Measurements from ENCODE around the gene BCAR3.
"Not testable (repeated sequence)": the region's sequence is repeated elsewhere in the genome, so short reads cannot be mapped to it uniquely, and the experiment has no call there.

The BCAR3 gene

GRCh38 chr1:93593854-93594602 lies 87.6 kb downstream of the BCAR3 start:
- no peak for DNase-seq

GRCh38 chr1:93592551-93592949 lies 89.1 kb downstream of the BCAR3 start:
- no peak for DNase-seq

- DNase-seq, result peak; percentile 10
These were observed 89.7 kb downstream of the BCAR3 start for GRCh38 chr1:93591676-93592550.

- not testable (repeated sequence) for DNase-seq
These were observed 90.4 kb downstream of the BCAR3 start for GRCh38 chr1:93591291-93591675.

GRCh38 chr1:93588955-93589354 lies 92.7 kb downstream of the BCAR3 start:
- no peak for DNase-seq

- DNase-seq, result no peak
These were observed 93.4 kb downstream of the BCAR3 start for GRCh38 chr1:93588206-93588605.

GRCh38 chr1:93587354-93587753 lies 94.3 kb downstream of the BCAR3 start:
- no peak for DNase-seq

GRCh38 chr1:93585059-93585966 lies 96.3 kb downstream of the BCAR3 start:
- DNase-seq, result no peak

- DNase-seq, result no peak
These were observed 97.2 kb downstream of the BCAR3 start for GRCh38 chr1:93584261-93585003.

GRCh38 chr1:93581917-93582850 lies 99.5 kb downstream of the BCAR3 start:
- no peak for DNase-seq

GRCh38 chr1:93579891-93580290 lies 101.7 kb downstream of the BCAR3 start:
- no peak for DNase-seq

- no peak for DNase-seq
These were observed 102.5 kb downstream of the BCAR3 start for GRCh38 chr1:93578911-93579825.

GRCh38 chr1:93578433-93578830 lies 103.2 kb downstream of the BCAR3 start:
- DNase-seq, result no peak

GRCh38 chr1:93577536-93578432 lies 103.9 kb downstream of the BCAR3 start:
- DNase-seq, result no peak

- no peak for DNase-seq
These were observed 104.9 kb downstream of the BCAR3 start for GRCh38 chr1:93576746-93577145.

- DNase-seq, result no peak
These were observed 105.3 kb downstream of the BCAR3 start for GRCh38 chr1:93576346-93576745.

GRCh38 chr1:93575621-93576284 lies 105.9 kb downstream of the BCAR3 start:
- no peak for DNase-seq

GRCh38 chr1:93574991-93575390 lies 106.6 kb downstream of the BCAR3 start:
- no peak for DNase-seq

All from hematopoietic multipotent progenitor cell treated with erythropoietin and hydrocortisone succinate and interleukin-3 and kit ligand, for 8 days (in vitro differentiated cells).